B cell (primary cell): ENCODE measurements around the gene RLBP1. TPM values are rescaled to one million over a fixed set of nuclear protein-coding genes. Genes with fewer than 3 reads are reported as not detected.

ENCODE experiments used
- ATAC-seq: fragments of 200-7000 bp; cut with Tn5 transposase; one replicate; pipeline ENCODE4 v1.10.0; 2021; ENCODE audit warnings: low read depth, mild to moderate bottlenecking, moderate number of reproducible peaks, moderate library complexity
- CTCF ChIA-PET: fragments of 350-600 bp; sonication (Branson Sonifier 250); formaldehyde crosslinking; loops from one replicate; lab custom pipeline; 2021; ENCODE audit warnings: antibody characterized with exemption, inconsistent platforms; lab: Charles Lee
- POLR2A ChIA-PET: fragments of 350-600 bp; sonication (Branson Sonifier 250); formaldehyde crosslinking; loops from one replicate; lab custom pipeline; 2021; ENCODE audit warnings: antibody characterized with exemption; lab: Charles Lee
- DNase-seq: peaks from one replicate; pipeline ENCODE4 v3.0.0; 2013
- H2AFZ ChIP-seq: 2 replicates; pipeline ENCODE4 v1.6.1; 2012; ENCODE audit warnings: mild to moderate bottlenecking, low read depth, low read length; ENCODE audit not compliant: insufficient read depth, poor library complexity, severe bottlenecking
- H3K27ac ChIP-seq, 2 donors: 1 replicate in 1 of 2; 2 replicates in 1 of 2; pipeline ENCODE4 v1.5.1; 2012 to 2013; ENCODE audit warnings: low read length in 2 of 2, mild to moderate bottlenecking in 2 of 2, moderate library complexity in 1 of 2
- H3K27me3 ChIP-seq, 4 experiments: fragments of 200-600 bp in 1 of 4; sonication (generic) in 1 of 4; replicated peaks in 1 of 4; 1 replicate in 2 of 4; 2 replicates in 2 of 4; pipeline versions ENCODE4 v1.6.1 to v1.7.0; 2013 to 2016; ENCODE audit warnings: low read length in 3 of 4, mild to moderate bottlenecking in 2 of 4, mixed read lengths in 1 of 4, moderate library complexity in 1 of 4; ENCODE audit not compliant: insufficient read depth in 4 of 4, control insufficient read depth in 3 of 4; ENCODE audit errors: control extremely low read depth in 1 of 4
- H3K36me3 ChIP-seq, 2 experiments: replicated peaks in 1 of 2; 1 replicate in 1 of 2; 2 replicates in 1 of 2; pipeline versions ENCODE4 v1.6.1 to v1.7.1; 2013; ENCODE audit warnings: low read length in 1 of 2; ENCODE audit not compliant: insufficient read depth in 2 of 2, control insufficient read depth in 1 of 2; ENCODE audit errors: control extremely low read depth in 1 of 2, extremely low read depth in 1 of 2
- H3K4me1 ChIP-seq, 2 donors: fragments of 200-600 bp in 1 of 2; sonication (generic) in 1 of 2; 1 replicate in 1 of 2; 2 replicates in 1 of 2; pipeline versions ENCODE4 v1.5.1 to v1.6.1; 2013 to 2017; ENCODE audit warnings: low read length in 2 of 2; ENCODE audit not compliant: control insufficient read depth in 2 of 2, insufficient read depth in 2 of 2
- H3K4me2 ChIP-seq: replicated peaks from 2 replicates; pipeline ENCODE3; 2012; ENCODE audit warnings: mild to moderate bottlenecking, low read depth, low read length; ENCODE audit not compliant: poor library complexity, severe bottlenecking
- H3K4me3 ChIP-seq, 5 experiments: fragments of 200-600 bp in 1 of 5; sonication (generic) in 1 of 5; 1 replicate in 3 of 5; 2 replicates in 2 of 5; pipeline versions ENCODE4 v1.5.1 to v1.7.0; 2011 to 2016; ENCODE audit warnings: low read length in 4 of 5, mild to moderate bottlenecking in 4 of 5, low read depth in 2 of 5, control low read depth in 1 of 5, moderate library complexity in 1 of 5; ENCODE audit not compliant: insufficient read depth in 1 of 5; ENCODE audit errors: control extremely low read depth in 1 of 5, extremely low read depth in 1 of 5
- H3K79me2 ChIP-seq: fragments of 200-600 bp; sonication (generic); one replicate; pipeline ENCODE4 v1.6.0; 2016; ENCODE audit warnings: low read length; ENCODE audit not compliant: control insufficient read depth, insufficient read depth
- H3K9ac ChIP-seq: fragments of 200-600 bp; sonication (generic); 2 replicates; pipeline ENCODE4 v1.6.1; 2017; ENCODE audit warnings: mild to moderate bottlenecking, low read length, moderate library complexity
- H3K9me3 ChIP-seq, 3 donors: one replicate each; pipeline versions ENCODE4 v1.6.1 to v1.7.1; 2013; ENCODE audit warnings: low read length in 2 of 3; ENCODE audit not compliant: control insufficient read depth in 2 of 3, insufficient read depth in 1 of 3; ENCODE audit errors: control extremely low read depth in 1 of 3
- H4K20me1 ChIP-seq: 2 replicates; pipeline ENCODE4 v1.6.0; 2012; ENCODE audit warnings: mild to moderate bottlenecking, low read length; ENCODE audit not compliant: insufficient read depth, control insufficient read depth, poor library complexity, severe bottlenecking
- H3K27ac Mint-ChIP-seq: one replicate; pipeline ENCODE4 v1.8.0; 2021; ENCODE audit warnings: mixed read lengths
- H3K27me3 Mint-ChIP-seq: one replicate; pipeline ENCODE4 v1.8.0; 2021; ENCODE audit warnings: mixed read lengths
- H3K4me1 Mint-ChIP-seq: one replicate; pipeline ENCODE4 v1.8.0; 2021; ENCODE audit warnings: mixed read lengths
- H3K4me3 Mint-ChIP-seq: one replicate; pipeline ENCODE4 v1.8.0; 2021; ENCODE audit warnings: mixed read lengths
- H3K9me3 Mint-ChIP-seq: one replicate; pipeline ENCODE4 v1.8.0; 2022; ENCODE audit warnings: mixed read lengths; ENCODE audit not compliant: insufficient read depth
- EZH2 ChIP-seq: IDR thresholded peaks from 2 replicates; pipeline ENCODE4 v1.6.1; 2012; ENCODE audit warnings: borderline replicate concordance, low read depth, mild to moderate bottlenecking, moderate library complexity, low read length; ENCODE audit not compliant: insufficient read depth, poor library complexity, severe bottlenecking
- WGBS: methylation state at CpG from one replicate; pipeline ENCODE4 v1.1.5; 2013; ENCODE audit warnings: missing lambda C conversion rate; ENCODE audit not compliant: insufficient coverage; 5-methylcytosine and 5-hydroxymethylcytosine counted together
- intact Hi-C: fragments of 100-400 bp; cut with micrococcal nuclease; formaldehyde crosslinking; loops from one replicate; pipeline ENCODE4 v1.10.0; 2022
- polyA plus RNA-seq: library from polyadenylated mRNA; depleted of rRNA; stranded (reverse); fragments of >200 nt; gene quantifications from 2 replicates; pipeline ENCODE4 v1.2.3, GENCODE V29; 2012
- total RNA-seq, 2 donors: library from RNA; stranded (reverse); fragments of 120-200 nt in 1 of 2; gene quantifications; 1 replicate in 1 of 2; 2 replicates in 1 of 2; pipeline versions ENCODE4 v1.2.3 to v1.2.4, GENCODE V29; 2013 to 2022
- TF ChIP-seq, protein P1 (sequence below): fragments of 200-600 bp; IDR thresholded peaks from one replicate; pipeline ENCODE4 v1.8.0; 2022; ENCODE audit warnings: antibody characterized with exemption, mild to moderate bottlenecking

Gene RLBP1
- total and polyA plus RNA-seq, 2 donors (not counting 1 experiment from before 2014, with no cell fraction given), result not detected

DNA sequence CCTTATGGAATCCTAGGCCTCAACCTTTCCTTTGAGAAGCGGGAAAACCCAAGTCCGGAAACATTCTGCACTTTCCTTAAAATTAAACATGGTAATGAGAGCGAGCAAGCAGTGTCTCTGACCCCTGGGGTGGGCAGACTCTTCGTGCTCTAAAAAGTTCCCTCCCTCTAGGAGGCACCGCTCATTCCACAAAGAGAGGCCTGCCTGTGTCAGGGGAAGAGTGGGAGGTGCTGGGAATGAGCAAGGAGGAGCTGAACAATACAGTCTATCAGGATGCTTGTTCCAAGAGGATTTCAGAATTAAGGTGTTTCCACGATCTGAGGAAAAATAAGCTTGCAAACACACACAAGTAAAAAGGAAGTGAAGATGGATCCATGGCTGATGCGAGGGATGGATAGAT, 6.0 kb upstream of the RLBP1 start:
- H3K4me2 ChIP-seq, result no peak overlapping the region
- Mint-ChIP-seq H3K27ac (no peak overlapping the region), H3K27me3 (peaks cover 24% of the 10 kb centered on the region), H3K4me1 (no peaks in the 10 kb centered on the region), H3K9me3 (no peaks in the 10 kb centered on the region), H3K4me3 (no peak overlapping the region)
- H2AFZ ChIP-seq, result no peak overlapping the region
- H3K36me3 ChIP-seq, result no peaks in the 10 kb centered on the region
- H4K20me1 ChIP-seq, result no peaks in the 10 kb centered on the region
- POLR2A ChIA-PET, result no interaction called here
- H3K9ac ChIP-seq, result no peak overlapping the region
- TF ChIP-seq EZH2, result no peak
- H3K4me3 ChIP-seq, result no peak overlapping the region
- no peaks in the 10 kb centered on the region for H3K27me3 ChIP-seq
- no peak for ATAC-seq
- 92% methylated on average over 5 of the region's 7 CpGs for WGBS
- intact Hi-C loops, result no loop called here
- H3K79me2 ChIP-seq, result no peaks in the 10 kb centered on the region
- CTCF ChIA-PET, result interaction anchor here (0.5 kb wide), 1 partner anchor 758 kb away, joined by 3 read pairs; no protein-coding TSS in a partner anchor
- no peaks in the 10 kb centered on the region for H3K4me1 ChIP-seq
- no peaks in the 10 kb centered on the region for H3K9me3 ChIP-seq
- H3K27ac ChIP-seq, result no peak overlapping the region
- DNase-seq, result no peak

DNA sequence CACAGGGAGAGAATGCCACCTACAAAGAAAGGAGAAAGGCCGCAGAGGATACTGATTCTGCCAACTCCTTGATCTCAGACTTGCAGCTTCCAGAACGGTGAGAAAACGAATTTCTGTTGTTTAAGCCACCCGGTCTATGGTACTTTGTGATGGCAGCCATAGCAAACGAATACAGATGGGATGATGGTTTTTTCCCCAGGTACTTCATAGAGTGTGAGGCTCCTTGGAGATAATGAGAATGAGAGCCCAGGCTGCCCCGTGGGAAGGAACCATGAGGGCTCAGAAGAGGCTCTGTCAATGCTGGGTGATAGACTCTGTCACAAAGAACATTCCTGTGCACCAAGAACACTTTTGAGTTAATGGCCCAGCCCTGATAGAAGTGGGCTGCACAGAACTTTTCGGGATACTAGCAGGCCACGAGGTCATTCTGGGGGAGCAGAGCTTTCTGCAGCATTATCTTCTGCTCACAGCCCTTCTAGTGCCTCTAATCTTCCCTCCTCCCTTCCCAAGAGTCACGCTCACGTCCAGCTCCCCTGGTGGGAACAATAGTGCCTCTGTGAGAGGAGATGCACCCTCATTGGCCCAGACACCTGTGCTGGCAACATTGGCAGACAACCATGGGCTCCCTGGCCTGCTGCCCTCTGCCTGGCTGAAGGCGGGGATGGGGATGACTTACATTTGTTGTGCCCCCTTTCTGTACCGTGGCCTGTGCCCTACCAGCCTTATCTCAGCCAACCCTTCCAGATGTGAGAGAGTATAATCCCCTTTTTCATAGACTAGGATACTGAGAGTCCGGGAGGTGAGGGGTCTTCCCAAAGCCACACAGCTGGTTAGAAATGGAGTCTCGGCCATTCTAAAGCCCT, 5.2 kb upstream of the RLBP1 start:
- no peak overlapping the region for H3K27ac Mint-ChIP-seq
- no peak overlapping the region for H3K4me3 ChIP-seq
- no peak overlapping the region for H3K27ac ChIP-seq
- WGBS, result 93% methylated on average over 11 of the region's 14 CpGs
- H3K79me2 ChIP-seq, result no peaks in the 10 kb centered on the region
- H3K9me3 ChIP-seq, result no peaks in the 10 kb centered on the region
- no peak overlapping the region for H3K4me2 ChIP-seq
- H3K4me1 ChIP-seq, result no peaks in the 10 kb centered on the region
- H3K27me3 ChIP-seq, result no peaks in the 10 kb centered on the region
- no peak overlapping the region for H3K4me3 Mint-ChIP-seq
- ATAC-seq (no peak), DNase-seq (no peak)
- H3K9me3 Mint-ChIP-seq, result no peaks in the 10 kb centered on the region
- H3K27me3 Mint-ChIP-seq, result peaks cover 21% of the 10 kb centered on the region
- intact Hi-C loops, result no loop called here
- no peaks in the 10 kb centered on the region for H3K4me1 Mint-ChIP-seq
- TF ChIP-seq EZH2, result no peak
- TF ChIP-seq, protein P1, sequence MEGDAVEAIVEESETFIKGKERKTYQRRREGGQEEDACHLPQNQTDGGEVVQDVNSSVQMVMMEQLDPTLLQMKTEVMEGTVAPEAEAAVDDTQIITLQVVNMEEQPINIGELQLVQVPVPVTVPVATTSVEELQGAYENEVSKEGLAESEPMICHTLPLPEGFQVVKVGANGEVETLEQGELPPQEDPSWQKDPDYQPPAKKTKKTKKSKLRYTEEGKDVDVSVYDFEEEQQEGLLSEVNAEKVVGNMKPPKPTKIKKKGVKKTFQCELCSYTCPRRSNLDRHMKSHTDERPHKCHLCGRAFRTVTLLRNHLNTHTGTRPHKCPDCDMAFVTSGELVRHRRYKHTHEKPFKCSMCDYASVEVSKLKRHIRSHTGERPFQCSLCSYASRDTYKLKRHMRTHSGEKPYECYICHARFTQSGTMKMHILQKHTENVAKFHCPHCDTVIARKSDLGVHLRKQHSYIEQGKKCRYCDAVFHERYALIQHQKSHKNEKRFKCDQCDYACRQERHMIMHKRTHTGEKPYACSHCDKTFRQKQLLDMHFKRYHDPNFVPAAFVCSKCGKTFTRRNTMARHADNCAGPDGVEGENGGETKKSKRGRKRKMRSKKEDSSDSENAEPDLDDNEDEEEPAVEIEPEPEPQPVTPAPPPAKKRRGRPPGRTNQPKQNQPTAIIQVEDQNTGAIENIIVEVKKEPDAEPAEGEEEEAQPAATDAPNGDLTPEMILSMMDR, result no peak
- POLR2A ChIA-PET, result no interaction called here
- H3K36me3 ChIP-seq, result no peaks in the 10 kb centered on the region
- no peaks in the 10 kb centered on the region for H4K20me1 ChIP-seq
- no peak overlapping the region for H3K9ac ChIP-seq
- CTCF ChIA-PET, result interaction anchor here (1.0 kb wide), 1 partner anchor 133 kb away, joined by 3 read pairs; no protein-coding TSS in a partner anchor
- no peak overlapping the region for H2AFZ ChIP-seq
